Neural cell (in vitro differentiated cells): ENCODE data around the gene ADGRL3. TPM values are rescaled to one million over a fixed set of nuclear protein-coding genes. Genes with fewer than 3 reads are reported as not detected.

ENCODE experiments used
- H2AFZ ChIP-seq: fragments of 200-600, 300-800 bp; sonication (generic), shearing (Covaris generic); 2 replicates; pipeline ENCODE4 v1.6.0; 2014; ENCODE audit warnings: low read depth, mild to moderate bottlenecking, antibody characterized with exemption, low read length, moderate library complexity
- H3F3A ChIP-seq: fragments of 200-600 bp; shearing (Covaris generic); 2 replicates; pipeline ENCODE4 v1.6.1; 2016; ENCODE audit warnings: mild to moderate bottlenecking, moderate library complexity, mixed read lengths, antibody characterized with exemption, low read length; ENCODE audit not compliant: insufficient read depth, poor library complexity, severe bottlenecking
- H3K27ac ChIP-seq: fragments of 200-600, 300-800 bp; sonication (generic), shearing (Covaris generic); 2 replicates; pipeline ENCODE4 v1.5.1; 2014; ENCODE audit warnings: mild to moderate bottlenecking, low read length, moderate library complexity
- H3K27me3 ChIP-seq: fragments of 300-800, 200-600 bp; sonication (generic), shearing (Covaris generic); 2 replicates; pipeline ENCODE4 v1.6.0; 2014; ENCODE audit warnings: mild to moderate bottlenecking, low read depth, low read length, moderate library complexity; ENCODE audit not compliant: insufficient read depth
- H3K36me3 ChIP-seq: fragments of 300-800, 200-600 bp; sonication (generic), shearing (Covaris generic); 2 replicates; pipeline ENCODE4 v1.5.1; 2014; ENCODE audit warnings: mild to moderate bottlenecking, antibody characterized with exemption, low read length, moderate library complexity; ENCODE audit not compliant: insufficient read depth
- H3K4me2 ChIP-seq: fragments of 300-800, 200-600 bp; sonication (generic), shearing (Covaris generic); 2 replicates; pipeline ENCODE4 v1.6.0; 2014; ENCODE audit warnings: mild to moderate bottlenecking, low read length
- H3K4me3 ChIP-seq: fragments of 300-800, 200-600 bp; sonication (generic), shearing (Covaris generic); 2 replicates; pipeline ENCODE4 v1.5.1; 2014; ENCODE audit warnings: mild to moderate bottlenecking, low read length, moderate library complexity
- H3K79me2 ChIP-seq: fragments of 200-600 bp; shearing (Covaris generic); replicated peaks from 2 replicates; pipeline ENCODE4 v1.6.0; 2014; ENCODE audit warnings: mild to moderate bottlenecking, low read length, moderate library complexity; ENCODE audit not compliant: insufficient read depth
- H3K9ac ChIP-seq: fragments of 300-800, 200-600 bp; sonication (generic), shearing (Covaris generic); 2 replicates; pipeline ENCODE4 v1.6.1; 2016; ENCODE audit warnings: mild to moderate bottlenecking, low read length, mixed read lengths
- H3K9me2 ChIP-seq: fragments of 200-600 bp; shearing (Covaris generic); 2 replicates; pipeline ENCODE4 v1.6.1; 2016; ENCODE audit warnings: mild to moderate bottlenecking, low read length, mixed read lengths; ENCODE audit not compliant: insufficient read depth
- H3K9me3 ChIP-seq: fragments of 200-600, 300-800 bp; sonication (generic), shearing (Covaris generic); 2 replicates; pipeline ENCODE4 v1.6.1; 2016; ENCODE audit warnings: mild to moderate bottlenecking, mixed run types, low read length, moderate library complexity, mixed read lengths
- H4K20me1 ChIP-seq: fragments of 200-600 bp; shearing (Covaris generic); 2 replicates; pipeline ENCODE4 v1.6.1; 2016; ENCODE audit warnings: mild to moderate bottlenecking, mixed run types; ENCODE audit not compliant: insufficient read depth
- CTCF ChIP-seq: fragments of 450-650 bp; IDR thresholded peaks from 2 replicates; pipeline ENCODE4 v1.5.1; 2014; ENCODE audit warnings: antibody characterized with exemption, mild to moderate bottlenecking, moderate library complexity; ENCODE audit not compliant: poor library complexity, severe bottlenecking
- EP300 ChIP-seq: fragments of 450-650 bp; conservative IDR thresholded peaks from 2 replicates; pipeline ENCODE4 v1.6.1; 2014; ENCODE audit warnings: antibody characterized with exemption, mild to moderate bottlenecking, moderate library complexity; ENCODE audit not compliant: poor library complexity, severe bottlenecking
- EZH2 ChIP-seq: fragments of 200-600, 300-800 bp; shearing (Covaris generic), sonication (generic); IDR thresholded peaks from 2 replicates; pipeline ENCODE4 v1.6.1; 2014; ENCODE audit warnings: antibody characterized with exemption, low read length, borderline replicate concordance, mild to moderate bottlenecking; ENCODE audit not compliant: insufficient read depth, poor library complexity, severe bottlenecking
- MXI1 ChIP-seq: fragments of 450-650 bp; conservative IDR thresholded peaks from 2 replicates; pipeline ENCODE4 v1.6.1; 2014; ENCODE audit warnings: antibody characterized with exemption, mild to moderate bottlenecking; ENCODE audit not compliant: poor library complexity, severe bottlenecking
- POLR2AphosphoS5 ChIP-seq: IDR thresholded peaks from 2 replicates; pipeline ENCODE4 v1.6.1; 2012
- RAD21 ChIP-seq: fragments of 450-650 bp; conservative IDR thresholded peaks from 2 replicates; pipeline ENCODE4 v1.6.1; 2014; ENCODE audit warnings: antibody characterized with exemption, mild to moderate bottlenecking, moderate library complexity
- REST ChIP-seq: IDR thresholded peaks from 2 replicates; pipeline ENCODE4 v1.6.1; 2012; ENCODE audit warnings: borderline replicate concordance
- SMC3 ChIP-seq: fragments of 450-650 bp; conservative IDR thresholded peaks from 2 replicates; pipeline ENCODE4 v1.6.1; 2014; ENCODE audit warnings: antibody characterized with exemption, mild to moderate bottlenecking, moderate library complexity; ENCODE audit not compliant: poor library complexity
- TAF1 ChIP-seq: IDR thresholded peaks from 2 replicates; pipeline ENCODE4 v1.6.1; 2012; ENCODE audit warnings: low read depth
- polyA plus RNA-seq: library from polyadenylated mRNA; depleted of rRNA; stranded (reverse); fragments of >200 nt; gene quantifications from 2 replicates; pipeline ENCODE4 v1.2.3, GENCODE V29; 2014

The ADGRL3 gene
- polyA plus RNA-seq, 1 donor from 2014 or later = 99.4 TPM

- H3K9ac ChIP-seq = no peak overlapping the region
- H3K9me3 ChIP-seq = no peaks in the 10 kb centered on the region
- H3K27me3 ChIP-seq = peaks cover 17% of the 10 kb centered on the region
- no peak overlapping the region for H3K4me2 ChIP-seq
- no peaks in the 10 kb centered on the region for H3K79me2 ChIP-seq
- H3K36me3 ChIP-seq = peaks cover 10% of the 10 kb centered on the region
- no peaks in the 10 kb centered on the region for H4K20me1 ChIP-seq
- no peak overlapping the region for H2AFZ ChIP-seq
- H3K4me3 ChIP-seq = no peak overlapping the region
- H3K9me2 ChIP-seq = no peaks in the 10 kb centered on the region
- H3K27ac ChIP-seq = no peak overlapping the region
- no peaks in the 10 kb centered on the region for H3F3A ChIP-seq
- TF ChIP-seq REST = no peak
- TF ChIP-seq EP300 = no peak
- no peak for TF ChIP-seq CTCF
- TF ChIP-seq RAD21 = no peak
- no peak for TF ChIP-seq MXI1
- no peak for TF ChIP-seq TAF1
- no peak for TF ChIP-seq SMC3
- no peak for TF ChIP-seq EZH2
- no peak for TF ChIP-seq POLR2AphosphoS5
These were observed 724.0 kb downstream of the ADGRL3 start for GRCh38 chr4:61924131-61924530.

- Histone ChIP-seq H3K9ac (no peak overlapping the region), H3K4me2 (no peak overlapping the region), H3F3A (no peaks in the 10 kb centered on the region), H4K20me1 (no peaks in the 10 kb centered on the region), H3K27me3 (no peaks in the 10 kb centered on the region), H3K4me3 (no peak overlapping the region), H3K27ac (no peak overlapping the region), H3K79me2 (no peaks in the 10 kb centered on the region), H2AFZ (no peak overlapping the region), H3K36me3 (no peaks in the 10 kb centered on the region), H3K9me2 (no peaks in the 10 kb centered on the region), H3K9me3 (no peaks in the 10 kb centered on the region)
- TF ChIP-seq TAF1 = no peak
- TF ChIP-seq CTCF = no peak
- TF ChIP-seq SMC3 = no peak
- no peak for TF ChIP-seq POLR2AphosphoS5
- TF ChIP-seq EZH2 = no peak
- no peak for TF ChIP-seq REST
- TF ChIP-seq EP300 = no peak
- TF ChIP-seq MXI1 = no peak
- no peak for TF ChIP-seq RAD21
These were observed 733.4 kb downstream of the ADGRL3 start for GRCh38 chr4:61933527-61933926.
